Small intestine (tissue), 7 donors: ENCODE results near the gene EFEMP1. TPM values are rescaled to one million over a fixed set of nuclear protein-coding genes. Genes with fewer than 3 reads are reported as not detected.
A peak's percentile ranks its signal among the peaks of the same experiment; 100 is the strongest.

ENCODE experiments used
- DNase-seq, 2 donors: peaks; one replicate each; pipeline versions ENCODE4 v3.0.0 to v3.0.0-alpha.2; 2013
- FAIRE-seq: peaks from 2 replicates; lab custom pipeline; 2012; peaks lifted over from hg19 to GRCh38; lab: Jason Lieb, UNC
- H3K27ac ChIP-seq, 3 donors: one replicate each; pipeline ENCODE4 v1.5.1; 2013; ENCODE audit warnings: low read length in 2 of 3, mild to moderate bottlenecking in 2 of 3, control low read depth in 1 of 3, inconsistent platforms in 1 of 3, low read depth in 1 of 3, moderate library complexity in 1 of 3
- H3K27me3 ChIP-seq, 3 donors: one replicate each; pipeline ENCODE4 v1.6.1; 2013; ENCODE audit warnings: low read length in 3 of 3, inconsistent platforms in 1 of 3; ENCODE audit not compliant: control insufficient read depth in 3 of 3, insufficient read depth in 3 of 3
- H3K36me3 ChIP-seq, 3 donors: one replicate each; pipeline ENCODE4 v1.6.1; 2013; ENCODE audit warnings: low read length in 3 of 3, inconsistent platforms in 1 of 3, low read depth in 1 of 3, mild to moderate bottlenecking in 1 of 3, moderate library complexity in 1 of 3; ENCODE audit not compliant: control insufficient read depth in 3 of 3, insufficient read depth in 2 of 3
- H3K4me1 ChIP-seq, 3 donors: one replicate each; pipeline ENCODE4 v1.6.1; 2013; ENCODE audit warnings: low read length in 2 of 3, inconsistent platforms in 1 of 3, low read depth in 1 of 3, mild to moderate bottlenecking in 1 of 3, moderate library complexity in 1 of 3; ENCODE audit not compliant: control insufficient read depth in 3 of 3, insufficient read depth in 2 of 3
- H3K4me3 ChIP-seq, 3 donors: one replicate each; pipeline ENCODE4 v1.5.1; 2013; ENCODE audit warnings: low read length in 3 of 3, control low read depth in 1 of 3, inconsistent platforms in 1 of 3, low read depth in 1 of 3, mild to moderate bottlenecking in 1 of 3, moderate library complexity in 1 of 3
- H3K9me3 ChIP-seq, 2 donors: one replicate each; pipeline ENCODE4 v1.6.1; 2013; ENCODE audit warnings: low read depth in 1 of 2, low read length in 1 of 2; ENCODE audit not compliant: control insufficient read depth in 2 of 2, insufficient read depth in 1 of 2
- WGBS, 3 donors: extraction: QIAGEN DNeasy Blood & Tissue Kit; methylation state at CpG; one replicate each; pipeline ENCODE4 v1.1.7; 2013; 5-methylcytosine and 5-hydroxymethylcytosine counted together
- polyA plus RNA-seq, 4 donors: library from polyadenylated mRNA; stranded (reverse) in 3 of 4; unstranded in 1 of 4; fragments of 200-250 nt in 3 of 4; fragments of 120-200 nt in 1 of 4; gene quantifications; one replicate each; pipeline versions ENCODE4 v1.2.1 to v1.2.3, GENCODE V29; 2013
- donor health status: healthy with polysubstance abuse.
- donor health status: control.
- donor health status: control.
- donor health status: Bipolar disorder and iron deficiency.
- donor health status: healthy.

EFEMP1 gene
- polyA plus RNA-seq, 4 donors: 0.89 to 50.1 (median 13.5) TPM

- Histone ChIP-seq H3K36me3 (no peaks in the 10 kb centered on the region), H3K4me1 (peaks cover 0 to 7% (median 0%) of the 10 kb centered on the region in 3 donors), H3K9me3 (peaks cover 0 to 7% of the 10 kb centered on the region in 2 donors), H3K27me3 (no peaks in the 10 kb centered on the region), H3K4me3 (no peak overlapping the region), H3K27ac (no peak overlapping the region)
- 43 to 49% (median 47%) methylated on average over 1 of the region's 1 CpG for WGBS, 3 donors
- DNase-seq (no peak), FAIRE-seq (no peak)
Observed at GRCh38 chr2:55848096-55848495, 75.5 kb downstream of the EFEMP1 start.

DNA sequence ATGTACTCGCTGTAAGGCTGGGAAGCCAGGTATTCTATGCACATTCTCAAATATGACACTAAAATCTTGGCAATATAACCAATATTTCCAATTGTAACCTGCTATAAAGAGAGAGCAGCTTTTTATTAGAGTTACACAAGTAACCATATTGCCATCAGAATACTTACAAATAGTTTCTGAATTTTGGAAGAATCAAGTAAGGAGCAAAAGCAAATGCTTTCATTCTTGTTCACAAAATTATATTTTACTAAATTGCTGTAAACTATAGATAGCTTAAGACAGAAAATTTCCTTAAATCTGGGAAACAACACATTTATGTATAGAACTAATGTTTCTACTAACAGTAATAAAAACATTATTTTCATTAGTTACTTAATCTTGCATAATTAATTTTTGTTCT, 77.2 kb downstream of the EFEMP1 start:
- Histone ChIP-seq H3K4me3 (no peak overlapping the region), H3K27ac (no peak overlapping the region), H3K9me3 (peaks cover 0 to 7% of the 10 kb centered on the region in 2 donors), H3K36me3 (no peaks in the 10 kb centered on the region), H3K27me3 (no peaks in the 10 kb centered on the region), H3K4me1 (peaks cover 0 to 23% (median 4%) of the 10 kb centered on the region in 3 donors)
- no peak for FAIRE-seq
- 84 to 100% (median 94%) methylated on average over 1 of the region's 1 CpG for WGBS, 3 donors
- DNase-seq: no peak

GRCh38 chr2:55844986-55845385, 78.6 kb downstream of the EFEMP1 start:
- Histone ChIP-seq H3K4me3 (no peak overlapping the region), H3K9me3 (peaks cover 0 to 7% of the 10 kb centered on the region in 2 donors), H3K27ac (no peak overlapping the region), H3K36me3 (no peaks in the 10 kb centered on the region), H3K27me3 (no peaks in the 10 kb centered on the region), H3K4me1 (peaks cover 0 to 23% (median 4%) of the 10 kb centered on the region in 3 donors)
- WGBS, 3 donors: 88 to 95% (median 92%) methylated on average over 2 of the region's 2 CpGs
- DNase-seq (no peak), FAIRE-seq (no peak)

- 43 to 57% (median 45%) methylated on average over 1 of the region's 1 CpG for WGBS, 3 donors
- Histone ChIP-seq H3K4me3 (no peak overlapping the region), H3K9me3 (peaks cover 0 to 7% of the 10 kb centered on the region in 2 donors), H3K36me3 (no peaks in the 10 kb centered on the region), H3K4me1 (peaks cover 0 to 23% (median 4%) of the 10 kb centered on the region in 3 donors), H3K27ac (no peak overlapping the region), H3K27me3 (no peaks in the 10 kb centered on the region)
- DNase-seq: no peak
- no peak for FAIRE-seq
Observed at GRCh38 chr2:55843994-55844345, 79.6 kb downstream of the EFEMP1 start.

DNA sequence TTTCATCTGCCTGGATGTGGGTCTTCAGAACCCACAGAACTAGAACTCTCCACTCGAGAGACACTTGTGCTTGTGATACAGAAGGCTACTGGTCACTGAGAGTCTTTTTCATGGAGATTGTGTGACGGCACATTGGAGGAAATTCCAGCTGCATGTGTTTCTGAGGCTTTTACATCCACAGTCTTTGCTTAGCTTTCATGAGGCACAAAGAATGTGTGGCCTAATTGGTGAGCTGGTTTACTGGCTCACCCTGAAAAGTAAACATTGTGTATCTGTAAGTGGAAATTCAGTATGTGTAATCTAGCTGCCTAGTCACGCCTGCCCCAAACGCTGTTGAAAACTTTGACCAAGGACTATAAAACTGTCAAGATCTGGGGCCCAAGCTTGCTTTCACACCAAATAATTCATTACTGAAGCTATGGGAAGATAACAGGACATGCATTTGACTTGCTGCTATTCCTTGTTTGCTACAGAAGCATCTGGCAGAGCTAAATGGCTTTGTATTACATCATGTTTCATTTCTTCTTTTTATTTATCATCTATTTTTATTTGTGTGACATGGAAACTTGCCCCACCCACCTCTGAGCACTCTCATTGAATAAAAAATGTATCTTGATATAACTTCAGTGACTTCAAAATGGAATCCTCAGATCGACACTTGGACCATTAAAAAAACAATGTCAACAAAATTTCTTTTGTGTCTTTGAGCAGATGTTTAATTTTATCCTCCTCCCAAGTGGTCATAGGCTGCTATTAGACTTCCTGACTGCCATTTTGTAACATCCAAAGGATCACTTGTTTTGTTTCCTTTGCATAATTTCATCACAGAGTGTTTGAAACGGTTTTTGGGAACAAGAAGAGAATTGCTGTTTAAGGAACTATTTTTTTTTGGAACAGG, 80.2 kb downstream of the EFEMP1 start:
- no peaks in the 10 kb centered on the region for H3K36me3 ChIP-seq
- H3K27ac ChIP-seq: peak overlapping the region in 2 of 3 donors; percentile 29 to 68
- H3K4me1 ChIP-seq: peaks cover 0 to 27% (median 4%) of the 10 kb centered on the region in 3 donors
- DNase-seq: peak; percentile 90 to 93
- no peaks in the 10 kb centered on the region for H3K27me3 ChIP-seq
- no peak overlapping the region for H3K4me3 ChIP-seq
- peaks cover 0 to 7% of the 10 kb centered on the region in 2 donors for H3K9me3 ChIP-seq
- no peak for FAIRE-seq
- WGBS, 3 donors: 15 to 36% (median 16%) methylated on average over 6 of the region's 6 CpGs

DNA sequence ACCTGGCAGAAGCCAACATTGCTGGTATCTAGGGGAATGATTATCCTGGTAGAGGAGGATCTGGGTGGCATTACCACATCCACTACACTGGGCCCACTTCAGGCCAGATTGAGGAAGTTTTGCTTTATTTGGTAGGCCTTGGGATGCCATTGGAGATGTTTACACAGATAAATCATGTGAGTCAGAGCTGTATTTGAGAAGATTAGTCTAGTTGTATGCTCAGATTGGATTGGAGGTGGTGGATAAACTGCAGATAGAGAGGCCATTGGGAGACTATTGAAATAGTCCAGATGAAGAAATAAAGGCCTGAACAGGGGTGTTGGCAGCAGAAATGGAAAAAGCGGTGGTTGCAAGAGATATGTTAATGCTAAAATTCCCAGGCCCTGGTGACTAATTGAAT, 81.5 kb downstream of the EFEMP1 start:
- H3K36me3 ChIP-seq: no peaks in the 10 kb centered on the region
- no peak overlapping the region for H3K27ac ChIP-seq
- DNase-seq (no peak), FAIRE-seq (no peak)
- H3K4me3 ChIP-seq: no peak overlapping the region
- H3K27me3 ChIP-seq: no peaks in the 10 kb centered on the region
- WGBS, 3 donors: 89 to 95% (median 92%) methylated on average over 1 of the region's 1 CpG
- H3K4me1 ChIP-seq: peaks cover 0 to 27% (median 4%) of the 10 kb centered on the region in 3 donors
- peaks cover 0 to 7% of the 10 kb centered on the region in 2 donors for H3K9me3 ChIP-seq

DNA sequence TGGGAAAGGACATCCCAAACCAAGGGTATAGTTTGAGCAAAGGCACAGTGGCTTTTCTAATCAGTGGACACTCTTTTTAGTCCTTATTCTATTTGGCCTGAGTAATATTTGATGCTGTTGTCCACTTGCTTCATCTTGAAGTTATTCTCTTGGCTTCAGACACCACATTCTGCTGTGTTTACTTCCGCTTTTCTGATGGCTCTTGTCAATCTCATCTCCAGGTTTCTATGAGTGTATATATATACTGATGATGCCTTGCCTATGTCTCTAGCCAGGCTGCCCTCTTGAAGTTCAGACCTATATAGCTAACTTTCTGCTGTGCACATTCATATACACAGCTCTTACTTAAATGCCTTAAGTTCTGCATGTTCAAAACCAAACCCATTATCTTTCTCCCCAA, 83.1 kb downstream of the EFEMP1 start:
- Histone ChIP-seq H3K27me3 (no peaks in the 10 kb centered on the region), H3K36me3 (no peaks in the 10 kb centered on the region), H3K9me3 (no peaks in the 10 kb centered on the region), H3K4me3 (no peak overlapping the region), H3K4me1 (peaks cover 0 to 27% (median 4%) of the 10 kb centered on the region in 3 donors), H3K27ac (no peak overlapping the region)
- FAIRE-seq (no peak), DNase-seq (no peak)
- 90 to 96% (median 94%) methylated on average over 1 of the region's 1 CpG for whole genome bisulfite sequencing, 3 donors

DNA sequence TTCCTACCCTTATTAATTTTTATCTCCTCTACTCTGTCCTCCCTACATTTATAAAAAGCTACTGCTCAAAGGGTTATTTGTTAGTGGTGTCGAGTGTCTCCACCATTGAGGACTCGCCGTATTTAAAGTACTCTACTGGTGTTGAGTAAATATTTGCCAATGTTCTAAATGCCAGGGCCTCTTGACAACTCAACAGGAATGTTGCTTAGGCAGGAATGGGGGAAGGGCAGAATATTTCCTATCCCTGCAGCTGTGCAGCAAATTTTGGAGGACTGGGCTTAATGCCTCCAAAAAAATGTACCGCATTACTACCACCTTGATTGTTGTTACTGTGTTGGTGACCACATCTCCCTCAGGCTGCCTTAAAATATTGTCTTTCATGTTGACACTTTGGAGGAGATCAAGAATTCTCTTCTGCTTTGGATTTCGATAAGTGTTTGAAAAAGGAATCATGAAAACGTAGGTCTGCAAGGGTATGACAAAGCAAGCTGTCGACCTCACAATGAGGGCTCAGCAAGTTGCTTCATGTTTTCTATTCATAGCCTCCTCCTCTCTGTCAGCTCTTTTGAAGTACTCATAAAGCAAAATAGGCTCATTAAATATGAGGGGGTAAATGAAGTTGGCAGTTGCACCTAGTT, 84.3 kb downstream of the EFEMP1 start:
- Histone ChIP-seq H3K36me3 (no peaks in the 10 kb centered on the region), H3K27ac (no peak overlapping the region), H3K9me3 (no peaks in the 10 kb centered on the region), H3K4me1 (peaks cover 0 to 27% (median 4%) of the 10 kb centered on the region in 3 donors), H3K4me3 (no peak overlapping the region), H3K27me3 (no peaks in the 10 kb centered on the region)
- peak; percentile 16 to 58 for DNase-seq
- FAIRE-seq: no peak
- 45 to 49% (median 47%) methylated on average over 7 of the region's 7 CpGs for WGBS, 3 donors
